NCI-H748 (cell line): ENCODE results near the gene SYNGR1.

ENCODE experiments used
- DNase-seq: peaks from one replicate; lab custom pipeline; 2025; ENCODE audit not compliant: unreplicated experiment; lab: John Stamatoyannopoulos, UW

The SYNGR1 gene, protein sequence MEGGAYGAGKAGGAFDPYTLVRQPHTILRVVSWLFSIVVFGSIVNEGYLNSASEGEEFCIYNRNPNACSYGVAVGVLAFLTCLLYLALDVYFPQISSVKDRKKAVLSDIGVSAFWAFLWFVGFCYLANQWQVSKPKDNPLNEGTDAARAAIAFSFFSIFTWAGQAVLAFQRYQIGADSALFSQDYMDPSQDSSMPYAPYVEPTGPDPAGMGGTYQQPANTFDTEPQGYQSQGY

DNA sequence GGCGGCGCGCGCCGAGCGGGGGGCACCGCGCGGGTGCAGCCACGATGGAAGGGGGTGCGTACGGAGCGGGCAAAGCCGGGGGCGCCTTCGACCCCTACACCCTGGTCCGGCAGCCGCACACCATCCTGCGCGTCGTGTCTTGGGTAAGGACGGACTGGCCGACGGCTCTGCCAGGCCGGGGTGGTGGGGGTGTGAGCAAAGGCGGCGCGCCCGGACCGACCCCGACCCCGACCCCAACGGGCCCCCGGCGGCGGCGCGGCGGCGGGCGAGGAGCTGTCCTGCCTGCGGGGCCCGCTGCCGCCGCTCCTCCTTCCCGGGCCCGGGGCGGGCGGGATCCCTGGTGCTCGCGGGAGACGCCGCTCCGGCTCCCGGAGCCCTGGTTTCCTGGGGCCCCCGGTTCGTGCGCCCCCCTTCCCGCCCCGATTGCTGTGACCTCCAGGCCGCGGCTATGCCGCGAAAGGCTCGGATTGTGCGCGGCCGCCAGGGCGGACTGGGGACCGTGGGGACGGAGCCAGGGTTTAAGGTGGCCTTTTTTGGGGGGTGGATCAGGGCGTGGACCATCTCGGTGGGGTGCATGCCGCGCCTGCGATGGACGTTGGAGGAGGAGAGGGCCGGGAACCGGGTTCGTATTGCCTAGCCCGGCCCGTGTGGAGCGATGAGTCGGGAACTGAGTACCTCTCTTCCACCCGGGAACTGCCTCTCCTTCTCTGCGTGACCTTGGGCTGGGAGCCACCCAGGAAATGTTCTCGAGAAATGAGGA, at the start of gene SYNGR1:
Gene SYNGR1 (plus strand): TSS at position 25 of the 760 bp plus-strand sequence. CDS start 20 bp downstream, at position 45.
- no peak for DNase-seq

DNA sequence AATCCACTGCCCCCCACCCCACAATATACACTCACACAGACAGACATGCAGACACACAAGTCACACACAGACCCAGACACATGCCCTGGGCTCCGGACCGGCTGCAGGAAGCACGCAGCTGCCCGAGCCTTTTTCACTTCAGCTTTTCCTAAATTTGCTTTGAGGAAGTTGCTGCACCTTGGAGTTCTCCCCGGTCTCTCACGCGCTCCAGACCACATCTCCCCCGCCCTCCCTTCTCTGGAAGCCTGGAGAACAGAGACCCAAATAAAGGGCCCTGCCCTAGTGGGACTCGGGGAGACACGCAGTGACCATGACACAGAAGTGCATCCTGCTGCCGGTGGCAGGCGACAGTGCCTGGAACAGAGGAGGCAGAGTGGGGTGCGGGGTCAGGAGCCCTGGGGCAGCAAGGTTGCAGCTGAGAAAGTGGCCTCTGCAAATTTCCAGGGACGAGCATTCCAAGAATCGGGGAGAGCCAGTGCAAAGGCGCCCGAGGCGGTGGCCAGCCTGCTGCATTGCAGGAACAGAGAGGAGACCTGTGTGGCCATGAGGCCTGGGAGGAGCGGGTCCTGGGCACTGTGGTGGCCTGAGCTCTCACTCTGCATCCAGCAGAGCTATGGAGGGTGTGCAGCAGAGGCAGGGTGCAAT, 49.5 kb upstream of the SYNGR1 start:
- DNase-seq, result no peak

DNA sequence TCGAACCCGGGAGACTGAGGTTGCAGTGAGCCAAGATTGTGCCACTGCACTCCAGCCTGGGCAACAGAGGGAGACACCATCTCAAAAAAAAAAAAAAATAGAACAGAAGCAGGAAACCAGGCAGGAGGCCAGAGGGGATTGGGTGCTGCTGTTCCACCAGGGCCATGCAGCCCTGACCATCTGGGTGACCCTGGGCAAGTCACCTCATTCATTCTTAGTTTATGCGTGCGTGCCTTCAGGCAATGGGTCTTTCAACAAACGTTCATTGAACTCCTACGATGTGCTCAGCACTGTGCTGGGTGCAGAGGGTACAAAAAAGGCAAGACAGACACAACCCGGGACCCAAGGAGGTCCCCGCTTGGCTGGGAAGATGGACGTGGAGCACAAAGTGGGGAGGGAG, 48.7 kb upstream of the SYNGR1 start:
- DNase-seq, result no peak

DNA sequence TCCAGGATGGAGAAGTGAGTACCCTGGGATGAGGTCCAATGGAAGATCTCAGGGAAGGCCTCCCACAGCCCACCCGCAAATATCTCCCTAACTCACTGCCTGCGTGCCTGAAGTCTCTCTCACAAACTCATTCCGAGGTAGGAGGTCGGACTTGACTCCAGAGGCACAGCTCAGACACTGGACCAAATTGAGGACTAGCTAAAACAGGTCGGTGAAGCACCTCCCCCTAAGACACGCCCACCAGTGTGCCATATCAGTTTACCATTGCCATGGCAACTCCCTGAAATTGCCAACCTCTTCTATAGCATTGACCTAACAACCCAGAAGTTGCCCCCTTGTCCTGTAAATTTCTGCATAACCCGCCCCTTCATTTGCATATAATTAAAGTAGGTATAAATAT, 47.9 kb upstream of the SYNGR1 start:
- DNase-seq, result peak; percentile 26

DNA sequence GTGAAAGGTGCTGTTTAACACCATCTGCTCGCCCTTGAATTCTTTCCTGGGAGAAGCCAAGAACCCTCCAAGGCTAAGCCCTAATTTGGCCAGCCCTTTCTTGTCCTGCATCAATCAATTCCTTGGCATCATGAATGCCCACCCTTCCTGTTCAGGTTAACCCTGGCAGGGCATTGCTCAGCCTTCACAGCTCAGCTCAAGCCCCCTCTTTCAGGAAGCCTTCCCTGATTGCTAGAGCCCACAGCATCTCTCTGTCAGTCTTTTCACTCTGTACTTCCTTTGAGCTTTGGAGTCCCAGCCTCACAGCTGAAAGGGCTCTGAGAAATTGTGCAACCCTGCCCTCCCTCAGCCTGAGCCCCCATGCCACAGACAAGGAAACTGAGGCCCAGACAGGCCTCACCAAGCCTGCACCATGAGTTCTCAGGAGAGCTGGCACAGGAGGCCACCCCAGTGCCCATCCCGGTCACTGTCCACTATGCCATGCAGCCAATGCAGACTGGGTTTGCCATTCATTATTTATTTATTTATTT, 47.3 kb upstream of the SYNGR1 start:
- no peak for DNase-seq

DNA sequence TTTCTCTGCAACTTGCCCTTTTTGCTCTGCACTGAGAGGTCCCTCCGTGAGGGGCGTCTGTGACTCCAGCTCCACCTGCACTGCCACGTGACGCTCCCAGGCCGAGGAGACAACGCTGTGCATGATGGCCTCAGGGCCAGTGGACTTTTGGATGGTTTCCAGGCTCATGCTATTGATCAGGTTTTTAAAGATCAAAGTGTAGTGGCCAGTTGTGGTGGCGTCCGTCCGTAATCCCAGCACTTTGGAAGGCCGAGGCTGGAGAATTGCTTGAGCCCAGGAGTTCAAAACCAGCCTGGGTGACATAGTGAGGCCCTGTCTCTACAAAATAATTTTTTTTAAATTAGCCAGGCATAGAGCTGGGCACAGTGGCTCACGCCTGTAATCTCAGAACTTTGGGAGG, 46.4 kb upstream of the SYNGR1 start:
- no peak for DNase-seq

DNA sequence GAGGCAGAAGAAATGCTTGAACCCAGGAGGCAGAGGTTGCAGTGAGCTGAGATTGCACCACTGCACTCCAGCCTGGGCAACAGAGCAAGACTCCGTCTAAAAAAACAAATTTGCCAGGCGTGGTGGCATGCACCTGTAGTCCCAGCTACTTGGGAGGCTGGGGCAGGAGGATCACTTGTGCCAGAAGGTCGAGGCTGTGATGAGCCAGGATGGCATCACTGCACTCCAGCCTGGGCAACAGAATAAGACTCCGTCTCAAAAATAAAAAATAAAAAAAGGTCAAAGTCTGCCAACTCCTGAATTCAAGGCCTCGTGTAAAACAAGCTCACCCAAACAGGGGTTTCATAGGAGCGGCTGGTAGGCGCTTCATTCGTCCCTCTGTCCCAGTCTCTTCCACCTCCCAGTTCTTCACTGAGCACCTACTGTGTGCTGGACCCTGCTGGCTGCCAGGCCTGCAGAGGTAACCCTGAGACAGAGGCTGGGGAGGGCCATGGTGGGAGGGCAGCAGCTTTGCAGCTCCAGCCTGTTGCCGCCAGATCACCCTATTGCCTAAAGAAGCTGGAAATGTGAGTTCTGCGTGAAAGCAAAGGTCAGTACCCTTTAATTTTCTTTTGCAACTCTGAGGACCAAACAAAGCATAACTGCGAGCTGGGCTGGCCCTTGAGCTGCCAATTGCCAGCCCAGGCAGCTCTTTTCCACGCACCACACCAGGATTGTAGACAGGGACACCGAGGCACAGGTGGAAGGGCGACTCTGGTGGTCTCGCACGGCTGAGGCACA, 45.7 kb upstream of the SYNGR1 start:
- no peak for DNase-seq

DNA sequence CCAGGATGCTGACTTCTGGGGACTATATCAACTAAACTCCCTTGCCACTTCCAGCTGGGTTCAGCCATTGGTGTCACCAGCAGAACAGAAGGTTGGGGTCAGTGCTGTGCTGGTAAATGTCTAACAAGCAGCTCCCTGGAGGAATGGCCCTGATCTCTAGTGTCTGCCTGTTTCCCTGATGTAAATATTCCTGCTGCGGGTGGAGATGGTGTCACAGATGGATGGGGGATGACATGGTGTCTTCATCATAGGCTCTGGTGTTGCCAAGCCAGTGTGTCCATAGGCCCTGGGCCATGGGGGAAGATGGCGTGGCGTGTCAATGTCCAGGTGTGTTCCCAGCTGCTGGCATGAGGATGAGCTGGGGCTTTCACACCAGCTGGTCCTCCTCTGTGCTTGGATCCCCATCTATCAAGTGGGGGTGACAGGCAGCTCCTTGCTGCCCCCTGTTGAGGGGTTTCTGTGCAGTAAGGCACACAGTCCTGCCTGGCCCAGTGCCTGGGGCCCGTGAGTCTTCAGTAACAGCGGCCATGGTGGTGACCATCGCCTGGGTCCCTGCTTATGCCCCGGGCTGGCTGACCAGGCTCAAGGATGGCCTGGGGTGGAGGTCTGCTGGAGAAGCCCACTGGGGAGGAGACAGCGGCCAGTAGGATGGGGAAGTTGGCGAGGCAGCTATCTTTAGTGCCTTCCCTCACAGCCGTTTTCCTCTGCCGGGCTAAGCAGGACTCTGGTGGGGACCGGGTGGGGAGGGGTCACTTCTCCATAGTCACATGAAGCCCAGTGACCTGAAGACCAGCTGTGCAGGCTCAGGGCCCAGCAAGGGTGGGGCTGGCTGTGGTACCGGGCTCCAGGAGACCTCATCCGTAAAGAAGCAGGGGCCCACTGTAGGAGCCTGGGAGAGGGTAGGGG, 43.1 kb upstream of the SYNGR1 start:
- DNase-seq, result peak; percentile 43

DNA sequence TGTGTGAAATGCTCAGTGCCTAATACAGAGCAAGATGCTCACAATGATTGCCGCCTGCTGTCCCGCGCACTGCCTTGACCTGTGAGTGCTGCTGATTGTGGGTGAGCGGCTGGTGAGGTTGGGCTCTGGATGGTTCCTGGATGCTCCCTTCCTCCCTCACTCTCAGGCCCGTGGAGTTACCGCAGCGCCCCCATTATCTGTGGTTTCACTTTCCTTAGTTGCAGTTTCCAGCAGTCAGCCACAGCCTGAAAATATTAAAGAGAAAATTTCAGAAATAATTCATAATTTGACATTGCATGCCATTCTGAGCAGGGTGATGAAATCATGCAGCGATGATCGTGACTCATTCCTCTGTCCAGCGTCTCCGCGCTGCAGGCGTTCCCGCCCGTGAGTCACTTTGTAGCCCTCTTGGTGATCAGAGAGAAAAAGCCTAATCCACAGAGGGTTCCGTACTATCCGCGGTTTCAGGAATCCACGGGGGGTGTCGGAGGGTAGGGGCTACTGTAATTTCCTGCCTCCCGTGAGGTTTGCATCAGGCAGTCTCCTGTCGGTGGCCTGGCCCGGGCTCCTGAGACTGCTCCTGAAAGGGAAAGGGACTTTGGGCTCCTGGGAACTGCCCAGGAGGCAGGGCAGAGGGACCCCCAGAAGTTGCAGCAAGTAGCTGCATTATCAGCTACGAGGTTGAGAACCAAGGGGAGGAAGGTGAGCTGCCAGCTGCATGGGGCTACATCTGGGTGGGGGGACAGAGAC, 41.0 kb upstream of the SYNGR1 start:
- DNase-seq, result no peak

DNA sequence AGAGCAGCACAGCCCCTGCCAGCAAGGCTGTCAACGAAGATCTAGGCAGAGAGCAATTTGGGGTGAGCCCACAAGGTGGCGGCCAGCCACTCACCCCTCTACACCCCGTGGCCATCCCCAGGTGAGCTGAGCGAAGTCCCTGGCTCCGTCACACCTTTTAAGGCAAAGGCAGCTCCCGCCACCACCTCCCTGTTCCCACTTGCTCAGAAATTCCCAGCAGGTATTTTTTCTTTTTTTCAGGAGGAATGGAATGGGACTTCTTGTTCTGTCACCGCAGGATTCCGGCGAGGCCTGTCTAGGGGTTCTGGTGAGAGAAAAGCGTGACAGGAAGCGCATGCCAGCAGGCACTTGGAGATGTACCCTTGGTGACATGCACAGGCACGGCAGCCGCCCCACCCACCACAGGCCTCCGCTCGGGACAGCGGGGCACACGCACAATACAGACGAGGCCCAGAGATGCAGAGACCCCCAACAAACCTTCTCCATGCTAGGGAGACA, 40.4 kb upstream of the SYNGR1 start:
- no peak for DNase-seq

DNA sequence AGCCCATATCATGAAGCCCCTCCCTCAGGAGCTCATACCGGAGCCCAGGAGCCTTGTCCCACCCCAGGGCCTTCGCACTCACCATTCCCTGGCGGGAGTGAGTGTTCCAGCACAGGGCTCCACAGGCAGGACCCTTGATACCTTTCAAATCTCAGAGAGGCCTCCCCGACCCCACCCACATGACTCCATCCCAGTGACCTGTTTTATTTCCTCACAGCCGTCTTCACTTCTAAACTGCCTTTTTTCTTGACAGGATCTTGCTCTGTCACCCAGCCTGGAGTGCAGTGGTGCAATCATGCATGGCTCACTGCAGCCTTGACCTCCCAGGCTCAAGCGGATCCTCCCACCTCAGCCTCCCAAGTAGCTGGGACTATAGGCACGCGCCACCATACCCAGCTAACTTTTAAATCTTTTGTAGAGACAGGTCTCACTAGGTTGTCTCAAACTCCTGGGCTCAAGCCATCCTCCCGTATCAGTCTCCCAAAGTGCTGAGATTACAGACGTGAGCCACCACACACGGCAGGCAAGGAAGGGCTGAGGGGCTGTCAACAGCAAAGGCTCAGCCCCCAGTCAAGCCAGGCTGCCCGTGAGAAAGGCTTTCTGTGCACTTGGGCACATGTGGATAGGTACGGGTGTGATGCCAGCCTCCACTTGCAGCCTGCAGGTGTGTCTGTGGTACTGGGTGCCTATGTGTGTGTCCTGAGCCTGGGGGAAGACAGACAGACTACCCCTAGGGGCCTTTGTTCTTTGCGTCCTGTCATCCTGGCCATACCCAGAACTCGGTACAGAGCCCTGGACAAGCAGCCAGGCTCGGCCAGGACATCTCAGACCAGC, 39.7 kb upstream of the SYNGR1 start:
- no peak for DNase-seq

DNA sequence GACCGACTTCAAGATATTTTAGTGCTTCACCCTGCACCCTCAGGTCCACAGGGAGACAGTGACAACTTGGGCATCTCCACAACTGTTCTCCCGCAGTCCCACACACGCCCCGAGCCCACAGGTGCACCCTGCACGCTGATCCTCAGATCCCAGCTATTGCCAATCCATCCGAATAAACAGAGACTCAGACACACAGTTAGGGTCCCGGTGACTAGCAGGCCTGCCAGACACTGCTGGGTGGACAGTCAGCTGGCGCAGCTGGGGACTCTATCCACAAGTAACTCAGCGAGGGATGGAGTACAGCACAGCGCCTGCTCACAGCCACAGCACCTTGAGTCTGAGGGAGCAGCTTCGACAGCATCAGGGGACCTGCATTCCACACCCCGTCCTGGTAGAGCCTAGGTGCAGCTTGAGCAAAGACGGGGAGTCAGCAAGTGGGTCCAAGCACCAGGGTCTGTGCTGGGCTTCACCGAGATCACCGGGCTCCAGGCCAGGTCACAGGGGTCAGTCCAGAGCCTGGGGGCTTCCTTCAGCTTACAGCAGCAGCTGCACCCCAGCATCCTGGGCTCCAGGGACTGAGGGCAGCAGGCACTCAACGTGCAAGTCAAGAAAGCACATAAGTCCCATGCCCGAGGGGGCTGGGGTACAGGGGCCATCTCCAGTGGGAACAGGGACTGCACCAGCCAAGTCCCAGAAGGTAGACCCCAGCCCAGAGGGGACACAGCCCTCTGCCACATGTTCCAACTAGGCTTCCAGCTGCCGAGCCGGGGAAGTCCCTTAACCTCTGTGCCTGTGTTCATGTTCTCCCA, 38.0 kb upstream of the SYNGR1 start:
- DNase-seq, result no peak

DNA sequence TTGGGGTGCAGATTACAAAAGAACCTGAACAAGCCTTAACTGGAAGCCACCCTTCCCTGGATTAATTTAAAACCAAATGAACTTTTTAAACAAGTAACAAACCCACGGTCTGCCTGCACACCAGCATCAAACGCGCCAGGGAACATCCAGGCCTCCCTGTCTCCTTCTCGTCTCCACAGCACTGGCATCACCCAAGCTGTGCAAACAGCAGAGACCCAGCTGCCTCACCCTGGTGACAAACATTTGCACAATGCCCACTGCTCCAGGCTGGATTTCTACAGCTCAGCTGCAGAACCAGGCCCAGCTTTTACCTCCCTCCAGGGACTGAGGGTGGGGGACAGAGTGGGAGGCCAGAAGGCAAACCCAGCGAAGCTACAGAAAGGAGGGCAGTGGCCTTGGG, 37.4 kb upstream of the SYNGR1 start:
- DNase-seq, result no peak

DNA sequence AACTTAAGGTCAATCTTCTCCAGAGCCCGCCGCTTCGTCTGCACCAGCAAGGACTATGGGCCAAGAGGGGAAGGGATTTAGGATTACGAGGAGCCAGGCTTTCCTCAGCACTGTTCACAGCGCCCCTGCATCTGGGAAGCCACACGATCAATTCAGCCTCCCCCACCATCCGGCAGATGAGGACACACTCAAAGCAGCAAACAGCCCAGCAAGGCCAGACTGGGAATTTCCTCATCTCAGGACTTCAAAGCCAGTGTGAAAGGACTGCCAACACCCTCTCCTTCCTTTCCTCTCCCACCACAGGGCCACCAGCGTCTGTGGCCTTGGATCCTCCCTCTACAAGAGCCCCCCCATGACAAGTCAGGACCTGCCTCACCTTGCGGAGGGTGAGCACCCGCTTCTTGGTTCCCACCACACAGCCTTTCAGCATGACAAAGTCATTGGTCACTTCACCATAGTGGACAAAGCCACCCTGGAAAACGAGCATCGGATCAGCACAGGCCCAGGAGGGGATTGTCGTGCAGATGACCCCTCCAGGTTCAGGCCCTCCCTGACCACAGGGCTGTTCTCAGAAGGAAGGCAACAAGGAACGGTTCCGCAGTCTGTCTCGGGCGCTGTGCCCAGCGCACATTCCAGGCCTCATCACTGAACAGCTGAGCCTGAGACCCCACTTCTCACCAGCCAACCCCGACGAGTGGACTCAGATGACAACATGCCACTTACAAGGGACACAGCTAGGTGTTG, 36.4 kb upstream of the SYNGR1 start:
- no peak for DNase-seq

DNA sequence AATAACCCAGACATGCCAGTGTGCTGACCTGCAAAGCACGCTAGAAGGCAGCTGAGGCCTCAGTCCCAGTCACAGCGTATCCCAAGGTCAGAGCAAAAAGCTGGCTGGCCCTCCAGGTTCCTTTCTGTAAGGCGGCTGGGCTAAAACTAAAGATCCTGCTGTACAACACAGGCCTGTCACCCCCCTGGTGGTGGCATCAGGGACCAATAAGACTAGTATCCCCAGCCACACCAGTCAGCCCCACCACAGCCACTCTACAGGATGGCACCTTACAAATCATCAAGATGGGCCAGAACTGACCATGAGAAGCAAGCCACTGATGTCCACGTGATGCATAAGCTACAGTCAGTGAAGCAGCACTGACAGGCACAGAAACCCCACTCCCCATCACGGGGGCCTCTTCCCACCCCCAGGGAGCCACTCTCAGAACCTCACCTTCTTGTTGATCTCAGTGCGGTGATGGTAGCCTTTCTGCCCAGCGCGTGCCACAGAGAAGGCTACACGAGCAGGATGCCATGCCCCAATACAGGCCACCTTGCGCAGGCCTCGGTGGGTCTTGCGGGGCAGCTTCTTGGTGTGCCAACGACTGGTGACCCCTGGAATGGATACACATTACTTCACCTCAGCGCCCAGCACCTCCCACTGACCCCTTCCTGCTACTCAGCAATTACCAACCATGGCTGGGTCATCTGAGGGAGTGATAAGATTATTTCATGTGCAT, 35.4 kb upstream of the SYNGR1 start:
- no peak for DNase-seq

DNA sequence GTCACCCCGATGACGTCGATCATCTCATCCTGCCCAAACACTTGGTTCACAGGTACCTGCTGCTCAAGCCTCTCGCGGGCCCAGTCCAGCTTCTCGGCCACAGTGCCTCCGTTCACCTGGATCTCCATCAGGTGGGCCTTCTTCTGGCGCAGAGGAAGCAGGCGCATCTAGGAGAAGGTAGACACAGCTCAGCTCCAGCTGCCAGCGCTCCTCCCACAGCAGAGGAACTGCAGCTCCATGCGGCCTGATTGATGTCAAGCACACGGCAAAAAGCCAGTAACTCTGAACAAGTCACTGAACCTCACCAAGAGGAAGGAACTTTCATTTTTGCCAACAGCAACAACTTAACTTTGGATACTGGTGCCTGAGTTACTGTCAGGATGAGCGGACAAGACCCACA, 34.4 kb upstream of the SYNGR1 start:
- DNase-seq, result no peak
